Measurements from ENCODE around the gene MARCKS. TPM values are rescaled to one million over a fixed set of nuclear protein-coding genes. Genes with fewer than 3 reads are reported as not detected.

The MARCKS gene, protein sequence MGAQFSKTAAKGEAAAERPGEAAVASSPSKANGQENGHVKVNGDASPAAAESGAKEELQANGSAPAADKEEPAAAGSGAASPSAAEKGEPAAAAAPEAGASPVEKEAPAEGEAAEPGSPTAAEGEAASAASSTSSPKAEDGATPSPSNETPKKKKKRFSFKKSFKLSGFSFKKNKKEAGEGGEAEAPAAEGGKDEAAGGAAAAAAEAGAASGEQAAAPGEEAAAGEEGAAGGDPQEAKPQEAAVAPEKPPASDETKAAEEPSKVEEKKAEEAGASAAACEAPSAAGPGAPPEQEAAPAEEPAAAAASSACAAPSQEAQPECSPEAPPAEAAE
- total RNA-seq: 153 and 158 TPM in 2 replicates
- long read RNA-seq, partial matches to known transcripts: 18 of 21 reads
- long read RNA-seq, other reads (novel, unspliced or antisense): 3 of 21 reads

DNA sequence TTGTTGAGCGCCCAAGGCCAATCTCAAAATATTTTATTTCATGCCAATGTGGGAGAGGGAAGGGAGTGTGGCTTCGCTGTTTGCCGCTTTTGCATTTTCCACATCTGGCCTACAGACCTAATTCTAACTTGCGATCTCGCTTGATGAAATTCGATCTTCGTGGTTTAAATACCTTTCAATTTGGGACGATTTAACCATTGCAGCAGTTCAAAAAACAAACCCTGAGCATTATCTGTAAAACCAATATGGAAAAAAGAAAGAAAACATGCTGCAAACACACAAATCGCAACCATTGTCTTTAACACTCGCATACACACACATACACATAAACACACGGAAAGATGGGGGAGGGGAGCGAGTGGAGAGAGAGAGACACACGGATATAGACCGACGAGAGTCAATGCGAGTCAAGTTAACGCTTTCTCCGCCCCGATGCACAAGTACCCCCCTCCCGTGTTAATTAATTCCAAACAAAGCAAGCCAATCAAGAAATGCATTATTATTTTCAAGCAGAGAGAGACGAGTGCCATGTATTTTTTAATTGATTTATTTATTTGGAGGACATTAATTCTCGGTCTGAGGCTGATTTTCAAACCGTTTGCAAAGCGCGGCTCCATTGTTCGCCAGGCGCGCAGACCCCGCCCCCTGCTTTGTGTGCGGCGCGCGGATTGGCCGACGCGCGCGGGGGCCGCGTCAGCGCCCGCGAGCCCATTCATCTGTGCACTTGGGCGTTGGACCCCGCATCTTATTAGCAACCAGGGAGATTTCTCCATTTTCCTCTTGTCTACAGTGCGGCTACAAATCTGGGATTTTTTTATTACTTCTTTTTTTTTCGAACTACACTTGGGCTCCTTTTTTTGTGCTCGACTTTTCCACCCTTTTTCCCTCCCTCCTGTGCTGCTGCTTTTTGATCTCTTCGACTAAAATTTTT is at the start of gene MARCKS:
MARCKS (plus strand) TSS at position 721 of the 931 bp plus-strand sequence. CDS start 401 bp downstream, outside the sequence.
- TF ChIP-seq, protein P1, sequence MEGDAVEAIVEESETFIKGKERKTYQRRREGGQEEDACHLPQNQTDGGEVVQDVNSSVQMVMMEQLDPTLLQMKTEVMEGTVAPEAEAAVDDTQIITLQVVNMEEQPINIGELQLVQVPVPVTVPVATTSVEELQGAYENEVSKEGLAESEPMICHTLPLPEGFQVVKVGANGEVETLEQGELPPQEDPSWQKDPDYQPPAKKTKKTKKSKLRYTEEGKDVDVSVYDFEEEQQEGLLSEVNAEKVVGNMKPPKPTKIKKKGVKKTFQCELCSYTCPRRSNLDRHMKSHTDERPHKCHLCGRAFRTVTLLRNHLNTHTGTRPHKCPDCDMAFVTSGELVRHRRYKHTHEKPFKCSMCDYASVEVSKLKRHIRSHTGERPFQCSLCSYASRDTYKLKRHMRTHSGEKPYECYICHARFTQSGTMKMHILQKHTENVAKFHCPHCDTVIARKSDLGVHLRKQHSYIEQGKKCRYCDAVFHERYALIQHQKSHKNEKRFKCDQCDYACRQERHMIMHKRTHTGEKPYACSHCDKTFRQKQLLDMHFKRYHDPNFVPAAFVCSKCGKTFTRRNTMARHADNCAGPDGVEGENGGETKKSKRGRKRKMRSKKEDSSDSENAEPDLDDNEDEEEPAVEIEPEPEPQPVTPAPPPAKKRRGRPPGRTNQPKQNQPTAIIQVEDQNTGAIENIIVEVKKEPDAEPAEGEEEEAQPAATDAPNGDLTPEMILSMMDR (IDR thresholded peaks at IDR 0.05; ENCODE audit: unreplicated experiment): no peak
- Mint-ChIP-seq H3K27ac (no peak within 1 kb of the TSS), H3K36me3 (ENCODE audit: insufficient read depth) (peaks cover 12% of the 10 kb centered on the region), H3K4me1 (ENCODE audit: low read depth) (peaks cover 21% of the 10 kb centered on the region), H3K9me3 (ENCODE audit: low read depth) (no peaks in the 10 kb centered on the region), H3K4me3 (ENCODE audit: low read depth) (no peak within 1 kb of the TSS), H3K27me3 (peaks cover 15% of the 10 kb centered on the region)
- peak; percentile 72 for DNase-seq (ENCODE audit: low spot score, unreplicated experiment)

DNA sequence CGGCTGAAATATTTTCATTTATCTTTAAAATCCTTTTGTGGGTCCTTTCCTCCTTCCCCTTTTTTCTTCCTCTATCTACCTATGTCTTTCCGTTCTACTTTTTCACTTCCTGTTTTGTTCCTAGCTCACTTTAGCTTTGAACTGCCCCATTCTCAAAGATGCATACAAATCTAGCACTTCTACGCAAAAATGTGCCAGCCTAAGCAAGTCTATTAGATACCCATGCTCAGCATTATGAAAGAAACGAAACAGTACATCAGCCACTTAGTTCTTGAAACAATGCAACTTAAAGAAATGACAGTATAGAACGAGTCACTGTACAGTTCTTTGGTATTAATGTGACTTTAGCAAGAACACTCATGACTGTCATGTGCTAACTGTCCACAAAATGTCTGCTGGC is 47.3 kb upstream of the MARCKS start:
- H3K4me3 Mint-ChIP-seq (ENCODE audit: low read depth): no peak overlapping the region
- H3K9me3 Mint-ChIP-seq (ENCODE audit: low read depth): no peaks in the 10 kb centered on the region
- TF ChIP-seq, protein P1 (IDR thresholded peaks at IDR 0.05; ENCODE audit: unreplicated experiment): no peak
- H3K36me3 Mint-ChIP-seq (ENCODE audit: insufficient read depth): no peaks in the 10 kb centered on the region
- no peak overlapping the region for H3K27ac Mint-ChIP-seq
- no peaks in the 10 kb centered on the region for H3K27me3 Mint-ChIP-seq
- no peaks in the 10 kb centered on the region for H3K4me1 Mint-ChIP-seq (ENCODE audit: low read depth)
- DNase-seq (ENCODE audit: low spot score, unreplicated experiment): no peak

DNA sequence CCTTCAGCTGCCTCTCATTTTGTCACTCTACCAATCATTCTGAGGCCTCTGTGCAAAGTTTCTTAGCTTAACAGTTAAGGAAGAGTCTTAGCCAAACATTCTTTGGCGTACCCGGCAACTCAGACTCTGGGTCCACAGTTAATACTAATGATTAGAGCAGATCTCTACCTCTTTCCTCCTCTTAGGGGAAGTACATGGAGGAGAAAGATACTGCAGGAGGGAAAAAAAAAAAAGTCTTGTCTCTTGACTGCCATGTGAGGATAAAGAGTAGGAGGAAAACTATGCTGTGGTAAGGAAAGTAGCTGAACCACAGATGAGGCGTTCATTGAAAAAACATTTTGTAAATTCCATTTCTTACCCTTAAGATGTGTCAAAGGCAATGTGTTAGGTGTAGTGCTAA is 44.0 kb upstream of the MARCKS start:
- DNase-seq (ENCODE audit: low spot score, unreplicated experiment): no peak
- Mint-ChIP-seq H3K36me3 (ENCODE audit: insufficient read depth) (no peaks in the 10 kb centered on the region), H3K27me3 (no peaks in the 10 kb centered on the region), H3K9me3 (ENCODE audit: low read depth) (peaks cover 3% of the 10 kb centered on the region), H3K4me3 (ENCODE audit: low read depth) (no peak overlapping the region), H3K4me1 (ENCODE audit: low read depth) (no peaks in the 10 kb centered on the region), H3K27ac (no peak overlapping the region)
- TF ChIP-seq, protein P1 (IDR thresholded peaks at IDR 0.05; ENCODE audit: unreplicated experiment): no peak

DNA sequence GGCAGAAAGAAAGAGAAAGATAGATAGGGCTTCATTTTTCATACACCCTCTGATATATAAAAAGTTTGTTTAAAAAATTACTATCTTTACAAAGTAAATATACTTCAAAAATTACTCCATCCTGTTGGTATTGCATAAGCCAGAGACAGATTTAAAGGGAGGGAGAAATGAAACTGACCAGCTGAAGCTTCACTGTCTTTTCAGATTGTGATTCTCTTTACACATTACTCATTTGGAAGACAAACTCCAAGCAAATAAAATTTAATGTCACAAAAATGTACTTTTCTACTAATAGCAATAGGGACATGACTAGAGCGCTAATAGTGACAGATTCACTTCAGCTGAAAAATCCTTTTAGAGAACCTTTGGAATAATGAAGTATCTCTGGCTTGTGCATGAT is 38.6 kb upstream of the MARCKS start:
- Mint-ChIP-seq H3K36me3 (ENCODE audit: insufficient read depth) (no peaks in the 10 kb centered on the region), H3K4me1 (ENCODE audit: low read depth) (peaks cover 4% of the 10 kb centered on the region), H3K9me3 (ENCODE audit: low read depth) (peaks cover 3% of the 10 kb centered on the region), H3K27ac (no peak overlapping the region), H3K4me3 (ENCODE audit: low read depth) (no peak overlapping the region), H3K27me3 (no peaks in the 10 kb centered on the region)
- no peak for DNase-seq (ENCODE audit: low spot score, unreplicated experiment)
- TF ChIP-seq, protein P1 (IDR thresholded peaks at IDR 0.05; ENCODE audit: unreplicated experiment): no peak

DNA sequence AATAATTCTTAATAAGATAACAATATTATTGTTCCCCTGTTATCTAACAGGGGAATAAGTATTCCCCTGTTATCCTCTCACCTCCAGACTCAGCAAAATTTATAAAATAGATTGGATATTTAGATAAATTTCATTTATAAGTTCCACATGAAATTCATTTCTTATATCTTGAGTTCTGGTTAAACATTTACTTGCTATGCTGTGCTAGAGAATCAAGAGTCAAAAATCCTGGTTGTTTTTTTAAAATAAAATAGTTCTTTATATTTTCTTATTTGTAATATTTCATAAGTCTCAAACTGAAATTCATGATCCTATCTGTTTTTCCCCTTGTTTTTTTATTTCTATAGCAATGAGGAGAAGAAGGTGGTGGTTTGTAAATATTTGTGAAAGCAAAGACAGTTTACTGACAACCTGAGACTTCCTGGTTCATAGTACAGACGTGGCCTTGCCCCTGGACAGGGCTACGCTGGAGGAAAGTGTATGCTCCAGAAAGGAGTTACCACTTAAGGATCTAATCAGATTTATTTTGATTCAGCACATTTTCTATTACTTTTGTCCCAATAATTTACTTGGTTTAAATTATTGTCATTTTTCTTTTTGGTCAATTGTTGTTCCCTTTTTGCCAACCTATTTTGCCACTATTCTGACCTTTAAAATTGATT is 37.8 kb upstream of the MARCKS start:
- no peak for DNase-seq (ENCODE audit: low spot score, unreplicated experiment)
- Mint-ChIP-seq H3K27me3 (peaks cover 3% of the 10 kb centered on the region), H3K4me1 (ENCODE audit: low read depth) (peaks cover 4% of the 10 kb centered on the region), H3K27ac (no peak overlapping the region), H3K36me3 (ENCODE audit: insufficient read depth) (no peaks in the 10 kb centered on the region), H3K4me3 (ENCODE audit: low read depth) (no peak overlapping the region), H3K9me3 (ENCODE audit: low read depth) (peaks cover 3% of the 10 kb centered on the region)
- TF ChIP-seq, protein P1 (IDR thresholded peaks at IDR 0.05; ENCODE audit: unreplicated experiment): no peak
